GM12801 (cell line): ENCODE measurements around the gene IGF2R.

Source experiments
- TF ChIP-seq, protein P1 (sequence below): IDR thresholded peaks from one replicate; pipeline ENCODE4 v1.5.1; 2011; ENCODE audit warnings: control low read depth; ENCODE audit not compliant: insufficient read length; ENCODE audit errors: extremely low read depth

The IGF2R gene

DNA sequence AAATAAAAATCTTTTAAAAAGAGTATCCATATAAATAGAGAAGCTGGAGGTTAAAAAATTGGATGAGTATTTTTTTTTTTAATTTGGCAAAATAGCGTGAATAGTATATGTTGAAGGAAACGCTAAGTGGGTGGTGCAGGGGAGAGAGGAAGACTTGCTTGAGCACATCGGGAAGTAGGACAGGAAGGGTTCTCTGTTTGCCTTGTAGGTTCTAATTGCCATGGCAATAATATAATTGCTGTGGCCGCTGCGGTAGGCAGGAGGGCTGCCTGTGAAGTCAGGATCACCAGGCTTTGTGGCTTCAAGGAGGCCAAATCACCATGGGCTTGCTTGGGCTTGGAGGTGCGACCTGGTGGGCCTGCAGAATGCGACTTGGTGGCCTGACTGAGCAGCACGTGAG lies 35.1 kb downstream of the IGF2R start:
- TF ChIP-seq, protein P1, sequence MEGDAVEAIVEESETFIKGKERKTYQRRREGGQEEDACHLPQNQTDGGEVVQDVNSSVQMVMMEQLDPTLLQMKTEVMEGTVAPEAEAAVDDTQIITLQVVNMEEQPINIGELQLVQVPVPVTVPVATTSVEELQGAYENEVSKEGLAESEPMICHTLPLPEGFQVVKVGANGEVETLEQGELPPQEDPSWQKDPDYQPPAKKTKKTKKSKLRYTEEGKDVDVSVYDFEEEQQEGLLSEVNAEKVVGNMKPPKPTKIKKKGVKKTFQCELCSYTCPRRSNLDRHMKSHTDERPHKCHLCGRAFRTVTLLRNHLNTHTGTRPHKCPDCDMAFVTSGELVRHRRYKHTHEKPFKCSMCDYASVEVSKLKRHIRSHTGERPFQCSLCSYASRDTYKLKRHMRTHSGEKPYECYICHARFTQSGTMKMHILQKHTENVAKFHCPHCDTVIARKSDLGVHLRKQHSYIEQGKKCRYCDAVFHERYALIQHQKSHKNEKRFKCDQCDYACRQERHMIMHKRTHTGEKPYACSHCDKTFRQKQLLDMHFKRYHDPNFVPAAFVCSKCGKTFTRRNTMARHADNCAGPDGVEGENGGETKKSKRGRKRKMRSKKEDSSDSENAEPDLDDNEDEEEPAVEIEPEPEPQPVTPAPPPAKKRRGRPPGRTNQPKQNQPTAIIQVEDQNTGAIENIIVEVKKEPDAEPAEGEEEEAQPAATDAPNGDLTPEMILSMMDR = no peak

DNA sequence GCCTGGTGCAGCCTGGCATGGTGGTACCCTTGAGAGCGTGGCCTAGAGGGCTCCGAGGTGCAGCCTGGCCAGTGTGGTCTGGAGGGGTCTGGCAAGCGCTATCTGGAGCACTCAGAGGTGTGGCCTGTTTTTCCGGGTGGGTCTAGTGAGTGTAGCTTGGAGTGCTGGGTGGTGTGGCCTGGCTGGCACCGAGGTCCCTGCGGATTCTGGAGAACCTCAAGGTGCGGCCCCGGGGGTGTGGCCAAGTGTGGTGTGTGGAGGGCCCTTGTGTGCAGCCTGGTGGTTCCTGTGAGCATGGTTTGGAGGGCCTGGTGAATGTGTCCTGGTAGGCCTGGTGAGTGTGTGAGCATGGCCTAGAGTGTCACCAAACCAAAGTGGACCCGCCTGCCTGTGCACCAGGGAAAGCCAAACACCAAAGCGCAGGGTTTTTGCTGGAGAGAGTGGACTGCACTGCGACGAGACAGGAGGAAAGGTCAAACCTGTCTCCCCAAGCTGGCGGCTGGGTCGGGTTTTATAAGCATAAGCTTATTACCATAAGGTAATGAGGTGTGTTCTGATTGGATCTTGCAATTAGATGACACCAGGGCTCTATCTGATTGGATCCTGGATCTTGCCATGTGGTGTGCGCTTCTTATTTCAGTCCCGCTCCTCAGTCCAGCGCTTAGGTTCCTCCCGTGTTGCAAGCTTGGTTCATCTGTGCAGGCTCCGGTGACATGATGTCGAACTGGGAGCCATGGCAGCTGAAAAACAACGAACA lies 35.7 kb downstream of the IGF2R start:
- TF ChIP-seq, protein P1 = no peak

DNA sequence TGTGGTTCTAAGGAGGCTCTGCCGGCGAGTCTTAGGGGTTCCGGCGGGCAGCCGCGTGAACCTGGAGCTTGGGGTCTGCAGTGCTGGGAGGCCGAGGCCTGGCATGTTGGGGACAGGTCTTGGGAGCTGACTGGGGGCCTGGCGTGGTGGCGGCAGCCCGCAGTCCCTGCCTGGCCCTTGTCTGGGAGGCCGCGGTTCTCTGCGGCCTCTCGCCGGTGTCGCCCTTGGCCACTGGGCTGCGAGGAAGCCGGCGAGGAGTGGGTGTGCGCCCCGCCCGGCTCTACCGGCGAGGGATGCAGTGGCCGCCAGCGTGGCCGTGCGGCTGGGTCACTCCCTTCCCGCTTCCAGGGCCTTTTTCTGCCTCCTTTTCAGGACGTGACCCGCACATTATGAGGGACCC lies 36.3 kb downstream of the IGF2R start:
- TF ChIP-seq, protein P1 = no peak

DNA sequence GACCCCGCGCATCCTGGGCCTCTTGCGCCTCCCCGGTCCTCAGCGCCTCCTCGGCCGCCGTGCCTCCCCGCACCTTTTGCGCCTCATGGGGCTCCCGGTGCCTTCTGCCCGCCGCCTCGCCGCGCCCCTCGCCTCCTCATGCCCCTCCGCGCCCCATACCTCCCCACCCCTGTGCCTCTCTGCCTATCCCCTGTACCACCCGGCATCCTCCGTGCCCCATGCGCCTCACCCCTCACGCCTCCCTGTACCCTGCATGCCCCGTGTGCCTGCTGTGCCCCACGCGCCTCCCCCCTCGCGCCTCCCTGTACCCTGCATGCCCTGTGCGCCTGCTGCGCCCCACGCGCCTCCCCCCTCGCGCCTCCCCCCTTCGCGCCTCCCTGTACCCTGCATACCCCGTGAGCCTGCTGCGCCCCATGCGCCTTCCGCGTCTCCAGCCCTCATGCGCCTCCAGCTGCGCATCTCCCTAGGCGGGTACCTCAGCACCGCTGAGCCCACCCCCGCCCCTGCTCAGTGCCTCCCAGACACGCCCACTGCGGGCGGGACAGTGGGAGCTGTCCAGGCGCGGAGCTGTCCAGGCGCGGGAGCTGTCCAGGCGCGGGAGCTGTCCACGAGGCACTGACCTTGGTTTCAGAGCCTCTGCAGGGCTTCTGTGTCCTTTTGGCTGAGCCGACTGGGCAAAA lies 37.1 kb downstream of the IGF2R start:
- TF ChIP-seq, protein P1 = no peak

DNA sequence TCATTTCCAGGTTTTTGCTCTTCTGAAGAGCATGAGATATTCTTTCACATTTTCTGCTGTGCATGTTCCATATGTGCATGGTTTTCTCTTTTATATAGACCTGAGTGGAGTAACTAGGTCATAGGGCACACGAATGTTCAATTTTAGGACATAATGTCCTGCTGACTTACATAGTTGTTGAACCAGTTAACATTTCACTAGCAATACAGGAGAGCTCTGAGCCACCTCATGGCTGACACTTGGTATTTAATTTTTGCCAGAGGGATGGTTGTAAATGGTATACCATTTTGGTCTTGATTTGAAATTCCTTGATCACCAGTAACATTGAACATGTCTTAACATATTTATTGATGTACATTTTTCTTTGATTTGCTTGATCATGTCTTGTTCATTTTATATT lies 38.3 kb downstream of the IGF2R start:
- TF ChIP-seq, protein P1 = no peak

DNA sequence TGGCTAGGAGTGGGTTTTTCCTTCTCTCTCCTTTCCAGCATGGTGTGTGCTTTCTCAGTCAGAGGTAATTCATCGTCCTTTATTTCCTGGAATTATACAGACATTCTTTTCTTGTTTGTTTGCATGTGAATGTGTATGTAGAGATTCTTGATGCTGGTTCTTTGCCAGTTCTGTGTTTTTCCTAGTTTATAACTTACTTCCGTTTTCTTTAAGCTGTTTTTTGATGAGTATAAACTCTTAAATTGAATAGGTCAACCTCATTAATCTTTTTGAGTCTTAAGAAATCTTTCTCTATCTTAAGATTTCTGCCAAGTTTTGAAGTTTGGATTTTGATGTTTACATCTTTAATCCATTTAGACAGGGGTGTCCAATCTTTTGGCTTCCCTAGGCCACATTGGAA lies 38.7 kb downstream of the IGF2R start:
- TF ChIP-seq, protein P1 = no peak

DNA sequence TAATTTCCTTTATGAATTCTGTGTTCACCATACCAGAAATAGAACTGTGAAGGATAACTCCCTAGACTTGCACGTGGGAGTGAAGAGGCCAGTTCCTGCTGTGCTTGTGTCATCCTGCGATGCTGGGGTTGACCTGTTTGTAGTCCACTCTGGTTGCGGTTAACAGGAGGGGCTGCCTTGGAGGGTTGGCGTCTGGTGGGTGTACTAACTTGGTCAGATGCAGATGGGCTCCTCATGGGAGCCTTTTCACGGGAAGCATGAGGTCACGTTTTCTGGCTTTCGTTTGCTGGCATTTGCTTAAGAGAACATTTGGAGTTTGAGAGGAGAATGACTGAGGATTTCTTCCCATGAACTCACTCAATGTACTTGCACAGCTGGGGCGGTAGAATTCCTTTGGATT lies 41.2 kb downstream of the IGF2R start:
- TF ChIP-seq, protein P1 = no peak
